Liver (tissue), 3 donors: ENCODE measurements around the gene ZFYVE9.

Experiments used
- EGR1 ChIP-seq, 2 donors: IDR thresholded peaks; 2 replicates each; pipeline ENCODE4 v1.6.1; 2016 to 2018; ENCODE audit warnings: antibody characterized with exemption in 2 of 2, low read depth in 2 of 2
- GABPA ChIP-seq, 2 donors: IDR thresholded peaks in 1 of 2; conservative IDR thresholded peaks in 1 of 2; 2 replicates each; pipeline ENCODE4 v1.6.1; 2016; ENCODE audit warnings: antibody characterized with exemption in 2 of 2, mild to moderate bottlenecking in 1 of 2, moderate library complexity in 1 of 2
- JUND ChIP-seq, 2 donors: IDR thresholded peaks; 2 replicates each; pipeline ENCODE4 v1.6.1; 2016; ENCODE audit warnings: antibody characterized with exemption in 2 of 2
- RAD21 ChIP-seq, 2 donors: IDR thresholded peaks; 2 replicates each; pipeline ENCODE4 v1.6.1; 2016; ENCODE audit warnings: antibody characterized with exemption in 2 of 2, mild to moderate bottlenecking in 2 of 2
- REST ChIP-seq: IDR thresholded peaks from 2 replicates; pipeline ENCODE4 v1.6.1; 2016; ENCODE audit warnings: antibody characterized with exemption, mild to moderate bottlenecking
- TAF1 ChIP-seq: conservative IDR thresholded peaks from 2 replicates; pipeline ENCODE4 v1.6.1; 2016; ENCODE audit warnings: antibody characterized with exemption, mild to moderate bottlenecking
- TF ChIP-seq, protein P1 (sequence below): fragments of 150-350 bp; IDR thresholded peaks from 2 replicates; pipeline ENCODE4 v1.5.1; 2017; ENCODE audit warnings: improper control_type of control experiment, low read depth, low read length; ENCODE audit not compliant: missing input control
- TF ChIP-seq, protein P2 (sequence below): IDR thresholded peaks from 2 replicates; pipeline ENCODE4 v1.6.1; 2016; ENCODE audit warnings: antibody characterized with exemption
- donor health status: healthy.
- donor health status: healthy.

- TF ChIP-seq REST, result no peak
- TF ChIP-seq, protein P1, sequence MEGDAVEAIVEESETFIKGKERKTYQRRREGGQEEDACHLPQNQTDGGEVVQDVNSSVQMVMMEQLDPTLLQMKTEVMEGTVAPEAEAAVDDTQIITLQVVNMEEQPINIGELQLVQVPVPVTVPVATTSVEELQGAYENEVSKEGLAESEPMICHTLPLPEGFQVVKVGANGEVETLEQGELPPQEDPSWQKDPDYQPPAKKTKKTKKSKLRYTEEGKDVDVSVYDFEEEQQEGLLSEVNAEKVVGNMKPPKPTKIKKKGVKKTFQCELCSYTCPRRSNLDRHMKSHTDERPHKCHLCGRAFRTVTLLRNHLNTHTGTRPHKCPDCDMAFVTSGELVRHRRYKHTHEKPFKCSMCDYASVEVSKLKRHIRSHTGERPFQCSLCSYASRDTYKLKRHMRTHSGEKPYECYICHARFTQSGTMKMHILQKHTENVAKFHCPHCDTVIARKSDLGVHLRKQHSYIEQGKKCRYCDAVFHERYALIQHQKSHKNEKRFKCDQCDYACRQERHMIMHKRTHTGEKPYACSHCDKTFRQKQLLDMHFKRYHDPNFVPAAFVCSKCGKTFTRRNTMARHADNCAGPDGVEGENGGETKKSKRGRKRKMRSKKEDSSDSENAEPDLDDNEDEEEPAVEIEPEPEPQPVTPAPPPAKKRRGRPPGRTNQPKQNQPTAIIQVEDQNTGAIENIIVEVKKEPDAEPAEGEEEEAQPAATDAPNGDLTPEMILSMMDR, result no peak
- no peak for TF ChIP-seq GABPA (IDR thresholded peaks at IDR 0.05 in 1 of 2, conservative IDR thresholded peaks at IDR 0.05 in 1 of 2)
- TF ChIP-seq, protein P2, sequence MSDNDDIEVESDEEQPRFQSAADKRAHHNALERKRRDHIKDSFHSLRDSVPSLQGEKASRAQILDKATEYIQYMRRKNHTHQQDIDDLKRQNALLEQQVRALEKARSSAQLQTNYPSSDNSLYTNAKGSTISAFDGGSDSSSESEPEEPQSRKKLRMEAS, result no peak
- TF ChIP-seq JUND (IDR thresholded peaks at IDR 0.05), result no peak
- TF ChIP-seq TAF1, result no peak
- no peak for TF ChIP-seq EGR1 (IDR thresholded peaks at IDR 0.05; ENCODE audit: low read depth in 2 of 2)
- no peak for TF ChIP-seq RAD21 (IDR thresholded peaks at IDR 0.05)
Observed at GRCh38 chr1:52192024-52192423, 50.1 kb downstream of the ZFYVE9 start.
